RWPE1 (cell line): Measurements from ENCODE around the gene ELAVL3.
"Not testable (repeated sequence)": the region's sequence is repeated elsewhere in the genome, so short reads cannot be mapped to it uniquely, and the experiment has no call there.

Experiments used
- CTCF ChIA-PET: fragments of 350-600 bp; sonication (Branson Sonifier 250); formaldehyde crosslinking; extraction: SDS; loops from one replicate; lab custom pipeline; 2021; lab: Yijun Ruan, JAX
- POLR2A ChIA-PET: fragments of 400-600 bp; formaldehyde crosslinking; extraction: SDS; loops from one replicate; lab custom pipeline; 2020; ENCODE audit warnings: antibody characterized with exemption; ENCODE audit not compliant: low non-redundant PET; lab: Yijun Ruan, JAX
- DNase-seq: peaks from one replicate; pipeline ENCODE4 v3.0.0; 2012; ENCODE audit warnings: low spot score
- H3K27ac ChIP-seq: fragments of 450-650 bp; 2 replicates; pipeline ENCODE4 v1.5.1; 2017
- TF ChIP-seq, protein P1 (sequence below): fragments of 450-650 bp; conservative IDR thresholded peaks from 2 replicates; pipeline ENCODE4 v1.5.1; 2017; ENCODE audit warnings: low read depth, mild to moderate bottlenecking

ELAVL3 gene

DNA sequence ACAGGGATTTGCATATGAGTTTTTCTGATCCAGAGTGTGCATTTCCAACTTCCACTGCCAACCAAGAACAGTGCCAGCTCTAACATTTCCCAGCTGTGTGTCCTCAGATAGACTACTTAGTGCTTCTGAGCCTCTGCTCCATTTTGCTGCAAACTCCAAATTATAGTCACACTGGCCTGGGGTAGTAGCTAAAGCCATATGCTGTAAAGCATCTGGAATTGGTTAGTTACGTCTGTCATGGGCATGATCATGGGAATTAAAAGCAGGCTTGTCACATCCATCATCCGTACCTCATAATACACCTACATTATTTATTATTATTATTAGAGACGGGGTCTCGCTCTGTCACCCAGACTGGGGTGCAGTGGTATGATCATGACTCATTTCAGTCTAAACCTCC lies 7.1 kb downstream of the ELAVL3 start:
- ChIA-PET CTCF (no interaction called here), POLR2A (no interaction called here)

DNA sequence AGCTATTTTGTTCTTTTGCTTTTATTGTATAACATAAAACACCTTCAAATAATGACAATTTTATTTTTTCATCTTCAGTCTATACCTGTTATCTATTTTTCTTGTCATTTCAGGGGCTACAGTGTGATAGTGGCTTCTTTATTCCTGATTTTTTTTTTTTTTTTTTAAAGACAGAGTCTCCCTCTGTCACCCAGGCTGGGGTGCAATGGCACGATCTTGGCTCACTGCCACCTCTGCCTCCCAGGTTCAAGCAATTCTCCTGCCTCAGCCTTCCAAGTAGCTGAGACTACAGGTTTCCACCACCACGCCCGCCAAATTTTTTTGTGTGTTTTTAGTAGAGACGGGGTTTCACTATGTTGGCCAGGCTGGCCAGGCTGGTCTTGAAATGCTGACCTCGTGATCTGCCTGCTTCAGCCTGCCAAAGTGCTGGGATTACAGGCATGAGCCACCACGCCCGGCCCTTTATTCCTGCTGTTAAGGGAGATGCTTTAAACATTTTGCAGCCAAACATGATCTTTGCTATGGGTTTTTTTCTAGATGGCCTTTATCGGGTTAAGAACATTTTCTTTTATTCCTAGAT lies 12.5 kb downstream of the ELAVL3 start:
- DNase-seq, POLR2A ChIA-PET: not testable (repeated sequence)
- peak overlapping the region; percentile 41; the same call in 1 of the 2 replicates for H3K27ac ChIP-seq
- CTCF ChIA-PET = interaction anchor here (0.6 to 1.8 kb wide), 4 partner anchors 9 to 68 kb away, joined by 3 to 6 read pairs (median 5); no protein-coding TSS in a partner anchor

More for the DNA sequence above, 7.1 kb downstream of the ELAVL3 start:
- H3K27ac ChIP-seq = no peak overlapping the region
- no peak for DNase-seq
- TF ChIP-seq, protein P1, sequence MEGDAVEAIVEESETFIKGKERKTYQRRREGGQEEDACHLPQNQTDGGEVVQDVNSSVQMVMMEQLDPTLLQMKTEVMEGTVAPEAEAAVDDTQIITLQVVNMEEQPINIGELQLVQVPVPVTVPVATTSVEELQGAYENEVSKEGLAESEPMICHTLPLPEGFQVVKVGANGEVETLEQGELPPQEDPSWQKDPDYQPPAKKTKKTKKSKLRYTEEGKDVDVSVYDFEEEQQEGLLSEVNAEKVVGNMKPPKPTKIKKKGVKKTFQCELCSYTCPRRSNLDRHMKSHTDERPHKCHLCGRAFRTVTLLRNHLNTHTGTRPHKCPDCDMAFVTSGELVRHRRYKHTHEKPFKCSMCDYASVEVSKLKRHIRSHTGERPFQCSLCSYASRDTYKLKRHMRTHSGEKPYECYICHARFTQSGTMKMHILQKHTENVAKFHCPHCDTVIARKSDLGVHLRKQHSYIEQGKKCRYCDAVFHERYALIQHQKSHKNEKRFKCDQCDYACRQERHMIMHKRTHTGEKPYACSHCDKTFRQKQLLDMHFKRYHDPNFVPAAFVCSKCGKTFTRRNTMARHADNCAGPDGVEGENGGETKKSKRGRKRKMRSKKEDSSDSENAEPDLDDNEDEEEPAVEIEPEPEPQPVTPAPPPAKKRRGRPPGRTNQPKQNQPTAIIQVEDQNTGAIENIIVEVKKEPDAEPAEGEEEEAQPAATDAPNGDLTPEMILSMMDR = no peak

DNA sequence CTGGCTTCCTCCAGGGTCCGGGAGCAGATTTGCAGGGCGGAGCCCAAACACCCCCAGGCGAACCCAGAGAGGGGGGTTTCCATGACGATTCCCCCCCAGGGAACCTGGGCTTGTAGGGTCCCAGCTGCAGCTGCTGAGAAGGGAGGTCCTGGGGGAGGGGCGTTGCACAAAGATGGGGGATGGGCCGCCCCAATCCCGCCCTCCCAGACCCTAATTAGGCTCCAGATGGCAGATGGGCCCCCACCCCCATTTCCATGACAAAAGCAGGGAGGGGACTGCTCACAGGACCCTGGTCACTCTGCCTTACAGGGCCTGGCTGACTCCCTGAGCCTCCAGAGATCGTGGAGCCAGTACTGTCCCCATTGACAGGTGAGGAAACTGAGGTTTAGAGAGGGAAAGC lies 15.2 kb downstream of the ELAVL3 start:
- POLR2A ChIA-PET = no interaction called here
- CTCF ChIA-PET = no interaction called here
- no peak for DNase-seq
- TF ChIP-seq, protein P1 = no peak
- H3K27ac ChIP-seq = no peak overlapping the region

DNA sequence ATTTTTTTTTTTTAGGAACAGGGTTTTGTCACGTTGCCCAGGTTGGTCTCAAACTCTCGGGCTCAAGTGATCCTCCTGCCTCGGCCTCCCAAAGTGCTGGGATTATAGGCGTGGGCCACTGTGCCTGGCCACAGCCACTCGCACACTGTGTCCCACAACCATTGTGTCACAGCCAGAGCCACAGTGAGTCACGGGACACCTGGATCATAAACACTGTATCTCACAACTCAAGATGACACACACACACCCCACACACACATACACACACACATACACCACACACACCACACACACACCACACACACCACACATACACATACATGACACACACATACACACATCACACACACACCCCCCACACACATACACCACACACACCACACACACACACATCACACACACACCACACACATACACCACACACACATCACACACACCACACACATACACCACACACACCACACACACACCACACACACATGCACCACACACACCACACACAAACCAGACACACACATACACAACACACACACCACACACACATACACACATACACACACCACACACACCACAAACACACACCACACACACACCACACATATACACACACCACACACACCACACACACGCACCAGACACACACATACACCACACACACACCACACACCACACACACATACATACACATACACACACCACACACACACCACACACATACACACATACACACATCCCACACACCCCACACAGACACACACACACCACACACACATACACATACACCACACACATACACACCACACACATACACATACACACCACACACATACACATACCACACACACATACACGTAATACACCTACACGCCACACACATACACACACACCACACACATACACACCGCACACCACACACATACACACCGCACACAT lies 16.2 kb downstream of the ELAVL3 start:
- no peak overlapping the region for H3K27ac ChIP-seq
- no peak for DNase-seq
- POLR2A ChIA-PET = no interaction called here
- TF ChIP-seq, protein P1 = no peak
- CTCF ChIA-PET = interaction anchor here (1.3 kb wide), 1 partner anchor 18 kb away, joined by 4 read pairs; no protein-coding TSS in a partner anchor

DNA sequence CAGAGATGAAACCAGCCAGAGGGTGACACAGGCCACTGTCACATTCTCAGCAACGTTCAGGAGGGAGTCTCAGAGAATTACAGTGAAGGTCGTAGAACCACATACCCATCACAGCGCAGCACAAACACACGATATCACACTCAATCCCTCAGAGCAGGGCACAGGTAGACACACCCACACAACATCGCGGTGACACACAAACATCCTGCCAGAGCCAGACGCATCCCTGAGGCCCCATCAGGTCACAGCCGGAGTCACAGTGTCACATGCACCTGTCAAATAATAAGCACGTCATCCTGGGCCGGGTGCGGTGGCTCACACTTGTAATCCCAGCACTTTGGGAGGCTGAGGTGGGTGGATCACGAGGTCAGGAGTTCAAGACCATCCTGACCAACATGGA lies 17.5 kb downstream of the ELAVL3 start:
- CTCF ChIA-PET = interaction anchor here (1.3 kb wide), 1 partner anchor 19 kb away, joined by 4 read pairs; no protein-coding TSS in a partner anchor
- POLR2A ChIA-PET = no interaction called here
- TF ChIP-seq, protein P1 = no peak
- DNase-seq = no peak
- H3K27ac ChIP-seq = no peak overlapping the region

DNA sequence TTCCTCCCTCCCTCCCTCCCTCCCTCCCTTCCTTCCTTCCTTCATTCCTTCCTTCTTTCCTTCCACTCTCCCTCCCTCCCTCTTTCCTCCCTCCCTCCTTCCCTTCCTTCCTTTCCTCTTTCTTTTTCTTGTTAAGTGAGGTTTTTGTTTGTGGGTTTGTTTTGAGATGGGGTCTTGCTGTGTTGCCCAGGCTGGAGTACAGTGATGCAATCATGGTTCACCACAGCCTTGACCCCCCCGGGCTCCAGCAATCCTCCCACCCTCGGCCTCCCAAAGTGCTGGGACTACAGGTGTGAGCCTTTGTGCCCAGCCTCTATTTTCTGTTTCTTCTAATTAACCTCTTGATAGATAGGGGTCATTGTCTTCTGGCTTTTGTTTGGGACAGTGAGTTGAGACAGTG lies 19.4 kb downstream of the ELAVL3 start:
- CTCF ChIA-PET = interaction anchor here (0.6 kb wide), 1 partner anchor 88 kb away, joined by 3 read pairs; no protein-coding TSS in a partner anchor
- TF ChIP-seq, protein P1 = no peak
- H3K27ac ChIP-seq = no peak overlapping the region
- DNase-seq = no peak
- POLR2A ChIA-PET = interaction anchor here (0.7 kb wide), 1 partner anchor 81 kb away, joined by 4 read pairs; no protein-coding TSS in a partner anchor
